Adrenal gland (tissue), 5 donors: ENCODE data around the gene UCP2.

Experiments
- POLR2A ChIP-seq, 2 donors: fragments of 450-650 bp; IDR thresholded peaks; one replicate each; pipeline ENCODE4 v1.6.1; 2017; ENCODE audit warnings: antibody characterized with exemption in 2 of 2, mild to moderate bottlenecking in 2 of 2, moderate library complexity in 1 of 2
- TF ChIP-seq, protein P1 (sequence below), 6 experiments: fragments of 450-650 bp in 4 of 6; fragments of 200-600 bp in 2 of 6; sonication (generic) in 1 of 6; IDR thresholded peaks; 1 replicate in 5 of 6; 2 replicates in 1 of 6; pipeline versions ENCODE4 v1.5.1 to v1.8.0; 2016 to 2021; ENCODE audit warnings: antibody characterized with exemption in 6 of 6, mild to moderate bottlenecking in 2 of 6, moderate library complexity in 1 of 6
- donor health status: DM: no; HTN: no; CAD: no.

DNA sequence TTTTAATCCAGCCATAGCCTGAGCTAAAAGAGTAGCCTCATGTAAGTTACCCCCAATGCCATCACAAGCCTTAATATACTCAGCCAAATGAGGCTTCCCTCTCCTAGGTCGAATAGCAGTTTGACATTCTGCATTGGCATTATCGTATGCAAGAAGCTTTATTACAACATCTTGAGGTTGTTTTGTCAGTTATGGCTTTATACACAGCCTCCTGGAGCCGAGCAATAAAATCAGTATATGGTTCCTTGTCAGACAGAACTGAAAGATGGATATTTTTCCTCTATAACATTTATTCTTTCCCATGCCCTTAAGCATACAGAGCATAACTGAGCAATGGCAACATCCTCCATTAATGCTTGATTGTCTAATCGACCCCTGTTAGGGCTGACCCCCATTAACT lies 37.2 kb downstream of the UCP2 start:
- TF ChIP-seq, protein P1, sequence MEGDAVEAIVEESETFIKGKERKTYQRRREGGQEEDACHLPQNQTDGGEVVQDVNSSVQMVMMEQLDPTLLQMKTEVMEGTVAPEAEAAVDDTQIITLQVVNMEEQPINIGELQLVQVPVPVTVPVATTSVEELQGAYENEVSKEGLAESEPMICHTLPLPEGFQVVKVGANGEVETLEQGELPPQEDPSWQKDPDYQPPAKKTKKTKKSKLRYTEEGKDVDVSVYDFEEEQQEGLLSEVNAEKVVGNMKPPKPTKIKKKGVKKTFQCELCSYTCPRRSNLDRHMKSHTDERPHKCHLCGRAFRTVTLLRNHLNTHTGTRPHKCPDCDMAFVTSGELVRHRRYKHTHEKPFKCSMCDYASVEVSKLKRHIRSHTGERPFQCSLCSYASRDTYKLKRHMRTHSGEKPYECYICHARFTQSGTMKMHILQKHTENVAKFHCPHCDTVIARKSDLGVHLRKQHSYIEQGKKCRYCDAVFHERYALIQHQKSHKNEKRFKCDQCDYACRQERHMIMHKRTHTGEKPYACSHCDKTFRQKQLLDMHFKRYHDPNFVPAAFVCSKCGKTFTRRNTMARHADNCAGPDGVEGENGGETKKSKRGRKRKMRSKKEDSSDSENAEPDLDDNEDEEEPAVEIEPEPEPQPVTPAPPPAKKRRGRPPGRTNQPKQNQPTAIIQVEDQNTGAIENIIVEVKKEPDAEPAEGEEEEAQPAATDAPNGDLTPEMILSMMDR (IDR thresholded peaks at IDR 0.05), result no peak
- TF ChIP-seq POLR2A (IDR thresholded peaks at IDR 0.05), result no peak
